K562 (cell line): ENCODE data around the gene C2CD4D. TPM values are rescaled to one million over a fixed set of nuclear protein-coding genes. Genes with fewer than 3 reads are reported as not detected.
A peak's percentile ranks its signal among the peaks of the same experiment; 100 is the strongest.

Experiments
- ARHGAP35 ChIP-seq: fragments of 450-650 bp; IDR thresholded peaks from 2 replicates; pipeline ENCODE4 v1.6.1; 2018; ENCODE audit not compliant: partially characterized antibody
- BRF2 ChIP-seq: IDR thresholded peaks from 3 replicates; pipeline ENCODE4 v1.6.1; 2011; ENCODE audit warnings: borderline replicate concordance, mild to moderate bottlenecking; ENCODE audit not compliant: insufficient read length, insufficient read depth
- ELK1 ChIP-seq: sonication (generic); formaldehyde crosslinking; IDR thresholded peaks from 2 replicates; pipeline ENCODE4 v1.8.1; 2022; ENCODE audit warnings: missing genetic modification reagents
- GTF2E2 ChIP-seq: fragments of 200-800 bp; sonication (Bioruptor generic); IDR thresholded peaks from 2 replicates; pipeline ENCODE4 v1.6.1; 2016; ENCODE audit warnings: missing genetic modification characterization, missing compliant biosample characterization
- MXD1 ChIP-seq: fragments of 250-450 bp; sonication (Bioruptor Pico); IDR thresholded peaks from 2 replicates; pipeline ENCODE4 v1.8.0; 2021; ENCODE audit warnings: borderline replicate concordance, mild to moderate bottlenecking, moderate library complexity; ENCODE audit not compliant: poor library complexity, severe bottlenecking
- NRF1 ChIP-seq, 2 experiments: fragments of 450-650 bp; IDR thresholded peaks in 1 of 2; conservative IDR thresholded peaks in 1 of 2; 2 replicates each; pipeline ENCODE4 v1.6.1; 2014; ENCODE audit warnings: mild to moderate bottlenecking in 2 of 2
- RBM22 ChIP-seq: fragments of 200-400 bp; formaldehyde crosslinking; IDR thresholded peaks from 2 replicates; pipeline ENCODE4 v1.6.1; 2018; ENCODE audit warnings: low read length, low read depth; ENCODE audit not compliant: poor library complexity, severe bottlenecking
- SAFB2 ChIP-seq: fragments of 200-400 bp; formaldehyde crosslinking; IDR thresholded peaks from 2 replicates; pipeline ENCODE4 v1.6.1; 2018; ENCODE audit warnings: borderline replicate concordance, low read length, low read depth, moderate library complexity; ENCODE audit not compliant: severe bottlenecking
- SMARCA5 ChIP-seq: fragments of 450-650 bp; IDR thresholded peaks from 2 replicates; pipeline ENCODE4 v1.6.1; 2016
- SPI1 ChIP-seq: IDR thresholded peaks from 2 replicates; pipeline ENCODE4 v1.6.1; 2011; ENCODE audit warnings: low read depth, low read length, control low read depth, borderline replicate concordance
- TAF9B ChIP-seq: fragments of 450-650 bp; IDR thresholded peaks from 2 replicates; pipeline ENCODE4 v1.6.1; 2018; ENCODE audit warnings: mild to moderate bottlenecking; ENCODE audit not compliant: partially characterized antibody
- TEAD2 ChIP-seq: fragments of 450-650 bp; IDR thresholded peaks from 2 replicates; pipeline ENCODE4 v1.6.1; 2016; ENCODE audit warnings: missing genetic modification characterization, control low read depth, missing compliant biosample characterization
- ZBTB9 ChIP-seq: fragments of 450-650 bp; formaldehyde crosslinking; IDR thresholded peaks from 2 replicates; pipeline ENCODE4 v1.4.0; 2020; ENCODE audit warnings: mild to moderate bottlenecking, moderate library complexity
- ZFP36 ChIP-seq: fragments of 150-350 bp; IDR thresholded peaks from 2 replicates; pipeline ENCODE4 v1.6.1; 2018; ENCODE audit warnings: low read length, low read depth; ENCODE audit not compliant: partially characterized antibody
- ZFP91 ChIP-seq: sonication (generic); formaldehyde crosslinking; IDR thresholded peaks from 2 replicates; pipeline ENCODE4 v1.8.0; 2022; ENCODE audit warnings: mild to moderate bottlenecking, missing genetic modification reagents
- ZNF551 ChIP-seq: fragments of 250-450 bp; sonication (Bioruptor Pico); IDR thresholded peaks from 2 replicates; pipeline ENCODE4 v1.5.0; 2021; ENCODE audit warnings: mild to moderate bottlenecking, moderate library complexity
- ZNF655 ChIP-seq: fragments of 250-450 bp; sonication (Bioruptor Pico); IDR thresholded peaks from 2 replicates; pipeline ENCODE4 v1.5.0; 2021
- ZNF717 ChIP-seq: fragments of 250-450 bp; sonication (Bioruptor Pico); IDR thresholded peaks from 2 replicates; pipeline ENCODE4 v1.5.0; 2021
- ZNF76 ChIP-seq: fragments of 250-450 bp; sonication (Bioruptor Pico); IDR thresholded peaks from 2 replicates; pipeline ENCODE4 v1.4.0; 2020; ENCODE audit warnings: mild to moderate bottlenecking, moderate library complexity, borderline replicate concordance
- polyA plus RNA-seq, 8 experiments: library from polyadenylated mRNA; depleted of rRNA in 4 of 8; stranded (reverse) in 5 of 8; unstranded in 3 of 8; fragments of >200 nt; fragmentation: Nextera tagmentation in 2 of 8; fragmentation: Illumina TruSeq in 1 of 8; extraction: Ambion mirVana in 2 of 8; extraction: Trizol in 1 of 8; gene quantifications; 2 replicates each; pipeline versions ENCODE4 v1.2.1 to v1.2.3, GENCODE V29; 2011 to 2014; ENCODE audit warnings: inconsistent platforms in 1 of 8, missing spikeins in 1 of 8
- total RNA-seq, 7 experiments: library from RNA; depleted of rRNA in 6 of 7; stranded (reverse); fragments of >200 nt in 6 of 7; fragmentation: Illumina TruSeq in 2 of 7; extraction: Trizol in 2 of 7; gene quantifications; 2 replicates each; pipeline versions ENCODE4 v1.2.1 to v1.2.3, GENCODE V29; 2011 to 2021; ENCODE audit warnings: low replicate concordance in 1 of 7

C2CD4D gene
- total and polyA plus RNA-seq, 9 of the 15 experiments (the other 6 are each of a cell fraction or from before 2014, with no cell fraction given): not detected

GRCh38 chr1:151790071-151790939, 49.3 kb downstream of the C2CD4D start, which contains the start of gene TDRKH (continued):
- 0 out of 2 replicates have a peak, but pooled peaks have one; percentile 15 for TF ChIP-seq ZNF76 (CRISPR knock-in tag)
- TF ChIP-seq MXD1: no peak
- TF ChIP-seq BRF2: no peak
- TF ChIP-seq SAFB2: no peak
- no peak for TF ChIP-seq ARHGAP35
- no peak for TF ChIP-seq RBM22
- no peak for TF ChIP-seq SPI1
- no peak for TF ChIP-seq TEAD2
- no peak for TF ChIP-seq ZNF551 (CRISPR knock-in tag)
- no peak for TF ChIP-seq ZFP36
- TF ChIP-seq ZNF717 (CRISPR knock-in tag): no peak
- TF ChIP-seq ZBTB9: no peak
- no peak for TF ChIP-seq ZFP91
- TF ChIP-seq GTF2E2 (tag): no peak
- no peak for TF ChIP-seq SMARCA5
- no peak for TF ChIP-seq ZNF655 (CRISPR knock-in tag)
- no peak for TF ChIP-seq ELK1 (CRISPR knock-in tag)
- TF ChIP-seq TAF9B: no peak
- peak; percentile 83 to 85 for TF ChIP-seq NRF1 (conservative IDR thresholded peaks at IDR 0.05 in 1 of 2, IDR thresholded peaks at IDR 0.05 in 1 of 2)
